ENCODE data around the gene ABL2. TPM values are rescaled to one million over a fixed set of nuclear protein-coding genes. Genes with fewer than 3 reads are reported as not detected.

ABL2 gene
- total RNA-seq, 2 experiments from 2014 or later, result 15.8 to 16.4 TPM

GRCh38 chr1:179120736-179121135 lies 108.7 kb downstream of the ABL2 start:
- Histone ChIP-seq H3K27me3 (ENCODE audit: control insufficient read depth in 1 of 2, insufficient read depth in 2 of 2, low read length in 2 of 2) (no peaks in the 10 kb centered on the region), H3K36me3 (ENCODE audit: insufficient read depth, low read length) (peaks cover 30% of the 10 kb centered on the region), H3K4me1 (ENCODE audit: insufficient read depth, low read length) (no peaks in the 10 kb centered on the region), H3K4me3 (ENCODE audit: low read length) (no peak overlapping the region), H3K27ac (ENCODE audit: low read depth in 1 of 2, low read length in 2 of 2) (no peak overlapping the region), H3K9me3 (ENCODE audit: control insufficient read depth in 1 of 2, insufficient read depth in 1 of 2, low read length in 2 of 2) (no peaks in the 10 kb centered on the region)
- Mint-ChIP-seq H3K27me3 (no peaks in the 10 kb centered on the region), H3K27ac (no peak overlapping the region), H3K4me1 (ENCODE audit: low read depth) (peaks cover 5% of the 10 kb centered on the region), H3K9me3 (no peaks in the 10 kb centered on the region), H3K4me3 (no peak overlapping the region), H3K36me3 (ENCODE audit: low read depth) (peaks cover 68% of the 10 kb centered on the region)
- no peak for ATAC-seq (ENCODE audit: poor library complexity)
- POLR2A ChIA-PET, result interaction anchor here (0.7 to 1.6 kb wide), 4 partner anchors 9 to 240 kb away, joined by 3 to 4 read pairs (median 4); partner anchors contain the start of gene SOAT1
- intact Hi-C loops (cut with DNase I, micrococcal nuclease), result loop anchor here (1.0 to 5.0 kb wide), 6 partner anchors 38 to 249 kb away; partner anchors contain the start of genes SOAT1 (in 1 of the 2) and TOR3A (in 1 of the 2)
- no peak for DNase-seq
- CTCF ChIA-PET, result interaction anchor here (0.7 to 2.3 kb wide), 14 partner anchors 10 to 694 kb away, joined by 3 to 10 read pairs (median 4); partner anchors contain the start of gene SOAT1
- no peak for TF ChIP-seq CTCF (IDR thresholded peaks at IDR 0.05)

- no peaks in the 10 kb centered on the region for H3K4me1 ChIP-seq (ENCODE audit: insufficient read depth, low read length)
- peaks cover 31% of the 10 kb centered on the region for H3K36me3 ChIP-seq (ENCODE audit: insufficient read depth, low read length)
- ChIA-PET CTCF (no interaction called here), POLR2A (no interaction called here)
- Mint-ChIP-seq H3K4me3 (no peak overlapping the region), H3K9me3 (no peaks in the 10 kb centered on the region), H3K4me1 (ENCODE audit: low read depth) (peaks cover 5% of the 10 kb centered on the region), H3K27ac (no peak overlapping the region), H3K36me3 (ENCODE audit: low read depth) (peaks cover 66% of the 10 kb centered on the region), H3K27me3 (no peaks in the 10 kb centered on the region)
- no peak overlapping the region for H3K4me3 ChIP-seq (ENCODE audit: low read length)
- TF ChIP-seq CTCF (IDR thresholded peaks at IDR 0.05), result no peak
- H3K27me3 ChIP-seq (ENCODE audit: control insufficient read depth in 1 of 2, insufficient read depth in 2 of 2, low read length in 2 of 2), result no peaks in the 10 kb centered on the region
- DNase-seq, result no peak
- H3K9me3 ChIP-seq (ENCODE audit: control insufficient read depth in 1 of 2, insufficient read depth in 1 of 2, low read length in 2 of 2), result no peaks in the 10 kb centered on the region
- intact Hi-C loops (cut with DNase I, micrococcal nuclease), result no loop called here
- H3K27ac ChIP-seq (ENCODE audit: low read depth in 1 of 2, low read length in 2 of 2), result no peak overlapping the region
- no peak for ATAC-seq (ENCODE audit: poor library complexity)
These were observed 110.0 kb downstream of the ABL2 start for GRCh38 chr1:179119513-179119912.

DNA sequence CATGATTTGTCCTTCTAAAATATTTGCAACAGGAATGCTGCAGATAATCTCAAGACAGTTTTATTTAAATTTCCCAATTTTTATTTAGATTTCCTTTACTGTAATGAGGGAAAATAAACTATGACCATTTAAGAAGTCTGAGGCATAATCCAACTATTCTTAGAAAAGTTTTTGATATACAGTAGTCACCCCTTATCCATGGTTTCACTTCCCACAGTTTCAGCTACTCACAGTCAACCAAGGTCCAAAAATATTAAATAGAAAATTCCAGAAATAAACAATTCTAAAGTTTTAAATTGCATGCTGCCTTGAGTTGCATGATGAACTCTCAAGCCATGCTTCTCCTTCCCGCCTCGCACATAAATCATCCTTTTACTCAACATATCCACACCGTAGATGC lies 114.3 kb downstream of the ABL2 start:
- no peaks in the 10 kb centered on the region for H3K9me3 ChIP-seq (ENCODE audit: control insufficient read depth in 1 of 2, insufficient read depth in 1 of 2, low read length in 2 of 2)
- peaks cover 45% of the 10 kb centered on the region for H3K36me3 ChIP-seq (ENCODE audit: insufficient read depth, low read length)
- intact Hi-C loops (cut with DNase I, micrococcal nuclease), result no loop called here
- no peak overlapping the region for H3K27ac Mint-ChIP-seq
- no peak for DNase-seq
- no peak for ATAC-seq (ENCODE audit: poor library complexity)
- ChIA-PET CTCF (interaction anchor here (1.3 kb wide), 1 partner anchor 30 kb away, joined by 3 read pairs; no protein-coding TSS in a partner anchor), POLR2A (no interaction called here)
- no peak overlapping the region for H3K4me3 ChIP-seq (ENCODE audit: low read length)
- no peak for TF ChIP-seq CTCF (IDR thresholded peaks at IDR 0.05)
- H3K27ac ChIP-seq (ENCODE audit: low read depth in 1 of 2, low read length in 2 of 2), result no peak overlapping the region
- no peaks in the 10 kb centered on the region for H3K9me3 Mint-ChIP-seq
- H3K4me1 Mint-ChIP-seq (ENCODE audit: low read depth), result no peaks in the 10 kb centered on the region
- H3K4me3 Mint-ChIP-seq, result no peak overlapping the region
- peaks cover 78% of the 10 kb centered on the region for H3K36me3 Mint-ChIP-seq (ENCODE audit: low read depth)
- H3K4me1 ChIP-seq (ENCODE audit: insufficient read depth, low read length), result no peaks in the 10 kb centered on the region
- H3K27me3 ChIP-seq (ENCODE audit: control insufficient read depth in 1 of 2, insufficient read depth in 2 of 2, low read length in 2 of 2), result no peaks in the 10 kb centered on the region
- no peaks in the 10 kb centered on the region for H3K27me3 Mint-ChIP-seq
